K562 (cell line): ENCODE data around the gene PLS1. TPM values are rescaled to one million over a fixed set of nuclear protein-coding genes. Genes with fewer than 3 reads are reported as not detected.

Experiments used
- ATAC-seq: fragments of 200-7000 bp; cut with Tn5 transposase; 3 replicates; pipeline ENCODE4 v1.9.1; 2020; ENCODE audit warnings: moderate library complexity
- BruUV-seq: library from RNA; stranded (reverse); fragments of 400-500 nt; replicated peaks from 2 replicates; lab custom pipeline; 2021; lab: Mats Ljungman, UMichigan
- CTCF ChIA-PET: fragments of 300-600 bp; formaldehyde crosslinking; extraction: SDS; loops from one replicate; lab custom pipeline; 2021; ENCODE audit warnings: low intra/inter-chr PET ratio; lab: Yijun Ruan, JAX
- POLR2A ChIA-PET: fragments of 300-600, 350-650 bp; sonication (Branson Sonifier 250); formaldehyde crosslinking; extraction: SDS; loops from one replicate; lab custom pipeline; 2021; ENCODE audit warnings: antibody characterized with exemption, inconsistent platforms; lab: Yijun Ruan, JAX
- DNase-seq, 4 experiments: peaks; one replicate each; pipeline versions ENCODE4 v3.0.0 to v3.0.0-alpha.2; 2011 to 2018; ENCODE audit warnings: low spot score in 3 of 4, mixed read lengths in 3 of 4; ENCODE audit errors: extremely low read depth in 1 of 4
- FAIRE-seq: peaks from 2 replicates; lab custom pipeline; 2011; peaks lifted over from hg19 to GRCh38; lab: Jason Lieb, UNC
- H2AFZ ChIP-seq: 2 replicates; pipeline ENCODE4 v1.6.0; 2011; ENCODE audit warnings: low read depth, low read length, control low read depth, inconsistent platforms
- H3K27ac ChIP-seq: fragments of 200-600 bp; 3 replicates; pipeline ENCODE4 v1.8.0; 2011; ENCODE audit warnings: low read depth, mild to moderate bottlenecking, control low read depth, inconsistent platforms, low read length, moderate library complexity, mixed read lengths; ENCODE audit errors: extremely low read depth
- H3K27me3 ChIP-seq, 2 experiments: fragments of 300-600 bp in 1 of 2; 2 replicates in 1 of 2; 3 replicates in 1 of 2; pipeline versions ENCODE4 v1.6.0 to v1.8.0; 2011; ENCODE audit warnings: inconsistent platforms in 2 of 2, low read length in 2 of 2, mild to moderate bottlenecking in 1 of 2, mixed read lengths in 1 of 2, moderate library complexity in 1 of 2; ENCODE audit not compliant: control insufficient read depth in 2 of 2, insufficient read depth in 2 of 2
- H3K36me3 ChIP-seq: fragments of 300-600 bp; 3 replicates; pipeline ENCODE4 v1.8.0; 2011; ENCODE audit warnings: mild to moderate bottlenecking, low read length, inconsistent platforms; ENCODE audit not compliant: control insufficient read depth, insufficient read depth
- H3K4me1 ChIP-seq, 2 experiments: fragments of 200-600 bp in 1 of 2; replicated peaks in 1 of 2; 2 replicates in 1 of 2; 3 replicates in 1 of 2; pipeline versions ENCODE4 v1.5.1 to v1.8.0; 2011; ENCODE audit warnings: inconsistent platforms in 2 of 2, low read length in 2 of 2, mild to moderate bottlenecking in 1 of 2, mixed read lengths in 1 of 2, moderate library complexity in 1 of 2; ENCODE audit not compliant: control insufficient read depth in 2 of 2, insufficient read depth in 2 of 2
- H3K4me2 ChIP-seq: 2 replicates; pipeline ENCODE4 v1.6.1; 2011; ENCODE audit warnings: low read length, control low read depth, inconsistent platforms, mixed read lengths; ENCODE audit not compliant: insufficient read depth
- H3K4me3 ChIP-seq: fragments of 200-600 bp; sonication (generic), shearing (Covaris generic); 2 replicates; pipeline ENCODE4 v1.5.1; 2016; ENCODE audit warnings: control low read depth, inconsistent platforms
- H3K79me2 ChIP-seq: fragments of 200-600 bp; 3 replicates; pipeline ENCODE4 v1.8.0; 2011; ENCODE audit warnings: low read length, inconsistent platforms; ENCODE audit not compliant: control insufficient read depth, insufficient read depth
- H3K9ac ChIP-seq, 2 experiments: 2 replicates each; pipeline versions ENCODE4 v1.6.0 to v1.6.1; 2011; ENCODE audit warnings: low read depth in 2 of 2, low read length in 2 of 2, control low read depth in 1 of 2, inconsistent platforms in 1 of 2, mild to moderate bottlenecking in 1 of 2, mixed read lengths in 1 of 2; ENCODE audit not compliant: insufficient read depth in 1 of 2
- H3K9me1 ChIP-seq: one replicate; pipeline ENCODE4 v1.6.0; 2011; ENCODE audit warnings: inconsistent platforms, mild to moderate bottlenecking, low read length, moderate library complexity; ENCODE audit not compliant: control insufficient read depth, insufficient read depth
- H3K9me3 ChIP-seq: replicated peaks from 2 replicates; pipeline ENCODE4 v1.5.1; 2011; ENCODE audit warnings: low read depth, low read length, inconsistent platforms; ENCODE audit not compliant: control insufficient read depth, insufficient read depth
- H4K20me1 ChIP-seq: replicated peaks from 2 replicates; pipeline ENCODE4 v1.6.1; 2011; ENCODE audit warnings: low read length, inconsistent platforms, mixed read lengths; ENCODE audit not compliant: control insufficient read depth, insufficient read depth
- GTF2F1 ChIP-seq: IDR thresholded peaks from 2 replicates; pipeline ENCODE4 v1.6.1; 2011; ENCODE audit warnings: low read depth, low read length, improper control_type of control experiment
- MAFG ChIP-seq: fragments of 450-650 bp; conservative IDR thresholded peaks from 2 replicates; pipeline ENCODE4 v1.6.1; 2016; ENCODE audit warnings: missing genetic modification characterization, missing compliant biosample characterization
- NUFIP1 ChIP-seq: fragments of 450-650 bp; IDR thresholded peaks from 2 replicates; pipeline ENCODE4 v1.6.1; 2018; ENCODE audit not compliant: partially characterized antibody
- POLR2AphosphoS2 ChIP-seq: IDR thresholded peaks from 2 replicates; pipeline ENCODE4 v1.6.1; 2012; ENCODE audit warnings: low read length, improper control_type of control experiment
- XRCC3 ChIP-seq: fragments of 450-650 bp; IDR thresholded peaks from 2 replicates; pipeline ENCODE4 v1.6.1; 2017; ENCODE audit warnings: mild to moderate bottlenecking, moderate library complexity
- ZBED1 ChIP-seq: IDR thresholded peaks from 2 replicates; pipeline ENCODE4 v1.6.1; 2014
- ZNF175 ChIP-seq: fragments of 200-800 bp; sonication (Bioruptor generic); IDR thresholded peaks from 2 replicates; pipeline ENCODE4 v1.6.1; 2016; ENCODE audit warnings: low read depth, mild to moderate bottlenecking, missing genetic modification characterization, missing compliant biosample characterization
- ZNF316 ChIP-seq: fragments of 450-650 bp; IDR thresholded peaks from 2 replicates; pipeline ENCODE4 v1.6.1; 2016
- WGBS: fragments of 100-300 bp; shearing (Covaris generic); methylation state at CpG from one replicate; pipeline ENCODE4 v1.1.6; 2016; ENCODE audit warnings: low coverage, mixed read lengths; ENCODE audit not compliant: insufficient coverage; ENCODE audit errors: missing lambda C conversion rate; 5-methylcytosine and 5-hydroxymethylcytosine counted together
- in situ Hi-C: fragments of 300-500 bp; cut with MboI; formaldehyde crosslinking; loops from 4 replicates; pipeline ENCODE4 v1.15.0; 2018; ENCODE audit warnings: inconsistent platforms, mixed read lengths
- intact Hi-C: fragments of 100-400 bp; cut with micrococcal nuclease; formaldehyde crosslinking; loops from 2 replicates; pipeline ENCODE4 v1.14.2; 2022
- polyA plus RNA-seq, 8 experiments: library from polyadenylated mRNA; depleted of rRNA in 4 of 8; stranded (reverse) in 5 of 8; unstranded in 3 of 8; fragments of >200 nt; fragmentation: Nextera tagmentation in 2 of 8; fragmentation: Illumina TruSeq in 1 of 8; extraction: Ambion mirVana in 2 of 8; extraction: Trizol in 1 of 8; gene quantifications; 2 replicates each; pipeline versions ENCODE4 v1.2.1 to v1.2.3, GENCODE V29; 2011 to 2014; ENCODE audit warnings: inconsistent platforms in 1 of 8, missing spikeins in 1 of 8
- total RNA-seq, 7 experiments: library from RNA; depleted of rRNA in 6 of 7; stranded (reverse); fragments of >200 nt in 6 of 7; fragmentation: Illumina TruSeq in 2 of 7; extraction: Trizol in 2 of 7; gene quantifications; 2 replicates each; pipeline versions ENCODE4 v1.2.1 to v1.2.3, GENCODE V29; 2011 to 2021; ENCODE audit warnings: low replicate concordance in 1 of 7
- TF ChIP-seq, protein P1 (sequence below): fragments of 250-450 bp; sonication (Bioruptor Pico); IDR thresholded peaks from 2 replicates; pipeline ENCODE4 v1.4.0; 2020; ENCODE audit warnings: mild to moderate bottlenecking

PLS1 gene
- total and polyA plus RNA-seq, 9 of the 15 experiments (the other 6 are each of a cell fraction or from before 2014, with no cell fraction given): 6.1 to 21.3 (median 13.0) TPM

DNA sequence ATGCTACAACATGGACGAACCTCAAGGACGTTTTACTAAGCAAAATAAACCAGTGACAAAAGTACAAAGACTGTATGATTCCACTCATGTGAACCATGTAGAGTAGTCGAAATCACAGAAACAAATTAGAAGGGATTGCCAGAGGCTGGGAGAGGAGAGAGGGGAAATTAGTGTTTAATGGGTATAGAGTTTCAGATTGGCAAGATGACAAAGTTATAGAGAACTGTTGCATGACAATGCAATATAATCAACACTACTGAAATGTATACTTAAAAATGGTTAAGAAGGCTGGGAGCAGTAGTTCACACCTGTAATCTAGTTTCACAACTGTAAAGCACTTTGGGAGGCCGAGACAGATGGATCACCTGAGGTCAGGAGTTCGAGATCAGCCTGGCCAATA, 36.9 kb downstream of the PLS1 start:
- no peaks in the 10 kb centered on the region for H4K20me1 ChIP-seq
- ChIA-PET POLR2A (interaction anchor here (2.5 kb wide), 1 partner anchor 9 kb away, joined by 10 read pairs; no protein-coding TSS in a partner anchor), CTCF (no interaction called here)
- H3K36me3 ChIP-seq: no peaks in the 10 kb centered on the region
- no peak overlapping the region for H3K27ac ChIP-seq
- 42% methylated on average over 5 of the region's 5 CpGs for WGBS
- in situ Hi-C loops (no loop called here), intact Hi-C loops (no loop called here)
- H3K4me1 ChIP-seq: no peaks in the 10 kb centered on the region; a peak in 1 of 5 replicates
- FAIRE-seq (no peak), DNase-seq (no peak), ATAC-seq (no peak)
- H3K9me3 ChIP-seq: no peaks in the 10 kb centered on the region
- no peaks in the 10 kb centered on the region for H3K9me1 ChIP-seq
- no peaks in the 10 kb centered on the region for H3K27me3 ChIP-seq
- H2AFZ ChIP-seq: no peak overlapping the region
- TF ChIP-seq ZNF316: no peak
- TF ChIP-seq, protein P1, sequence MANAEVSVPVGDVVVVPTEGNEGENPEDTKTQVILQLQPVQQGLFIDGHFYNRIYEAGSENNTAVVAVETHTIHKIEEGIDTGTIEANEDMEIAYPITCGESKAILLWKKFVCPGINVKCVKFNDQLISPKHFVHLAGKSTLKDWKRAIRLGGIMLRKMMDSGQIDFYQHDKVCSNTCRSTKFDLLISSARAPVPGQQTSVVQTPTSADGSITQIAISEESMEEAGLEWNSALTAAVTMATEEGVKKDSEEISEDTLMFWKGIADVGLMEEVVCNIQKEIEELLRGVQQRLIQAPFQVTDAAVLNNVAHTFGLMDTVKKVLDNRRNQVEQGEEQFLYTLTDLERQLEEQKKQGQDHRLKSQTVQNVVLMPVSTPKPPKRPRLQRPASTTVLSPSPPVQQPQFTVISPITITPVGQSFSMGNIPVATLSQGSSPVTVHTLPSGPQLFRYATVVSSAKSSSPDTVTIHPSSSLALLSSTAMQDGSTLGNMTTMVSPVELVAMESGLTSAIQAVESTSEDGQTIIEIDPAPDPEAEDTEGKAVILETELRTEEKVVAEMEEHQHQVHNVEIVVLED (CRISPR knock-in tag): no peak
- TF ChIP-seq MAFG (tag): peak; percentile 41; the same call in 1 of the 2 replicates
- no peak for TF ChIP-seq ZBED1
- TF ChIP-seq POLR2AphosphoS2: no peak
- no peak for TF ChIP-seq GTF2F1
- no peak for TF ChIP-seq NUFIP1
- TF ChIP-seq ZNF175: no peak
- TF ChIP-seq XRCC3: no peak
- H3K4me3 ChIP-seq: no peak overlapping the region
- H3K9ac ChIP-seq: no peak overlapping the region
- H3K79me2 ChIP-seq: no peaks in the 10 kb centered on the region
- H3K4me2 ChIP-seq: no peak overlapping the region
- BruUV-seq: no TSS peak
